NB4 (cell line): ENCODE data around the gene NCOR1.
"Not testable (repeated sequence)": the region's sequence is repeated elsewhere in the genome, so short reads cannot be mapped to it uniquely, and the experiment has no call there.

Experiments
- DNase-seq: peaks from one replicate; pipeline ENCODE4 v3.0.0; 2010; ENCODE audit warnings: low read depth
- H3K4me3 ChIP-seq: one replicate; pipeline ENCODE4 v1.5.1; 2011; ENCODE audit warnings: mild to moderate bottlenecking, low read depth, low read length, moderate library complexity
- MYC ChIP-seq: IDR thresholded peaks from 2 replicates; pipeline ENCODE4 v1.6.1; 2011; ENCODE audit warnings: low read depth, low read length
- POLR2A ChIP-seq: IDR thresholded peaks from 2 replicates; pipeline ENCODE4 v1.6.1; 2011; ENCODE audit warnings: mild to moderate bottlenecking; ENCODE audit not compliant: insufficient read length; ENCODE audit errors: extremely low read depth
- TF ChIP-seq, protein P1 (sequence below): IDR thresholded peaks from 2 replicates; pipeline ENCODE4 v1.6.1; 2011; ENCODE audit warnings: low read depth, low read length
- TF ChIP-seq, protein P2 (sequence below): IDR thresholded peaks from one replicate; pipeline ENCODE4 v1.5.1; 2012; ENCODE audit warnings: low read depth, low read length

The NCOR1 gene

DNA sequence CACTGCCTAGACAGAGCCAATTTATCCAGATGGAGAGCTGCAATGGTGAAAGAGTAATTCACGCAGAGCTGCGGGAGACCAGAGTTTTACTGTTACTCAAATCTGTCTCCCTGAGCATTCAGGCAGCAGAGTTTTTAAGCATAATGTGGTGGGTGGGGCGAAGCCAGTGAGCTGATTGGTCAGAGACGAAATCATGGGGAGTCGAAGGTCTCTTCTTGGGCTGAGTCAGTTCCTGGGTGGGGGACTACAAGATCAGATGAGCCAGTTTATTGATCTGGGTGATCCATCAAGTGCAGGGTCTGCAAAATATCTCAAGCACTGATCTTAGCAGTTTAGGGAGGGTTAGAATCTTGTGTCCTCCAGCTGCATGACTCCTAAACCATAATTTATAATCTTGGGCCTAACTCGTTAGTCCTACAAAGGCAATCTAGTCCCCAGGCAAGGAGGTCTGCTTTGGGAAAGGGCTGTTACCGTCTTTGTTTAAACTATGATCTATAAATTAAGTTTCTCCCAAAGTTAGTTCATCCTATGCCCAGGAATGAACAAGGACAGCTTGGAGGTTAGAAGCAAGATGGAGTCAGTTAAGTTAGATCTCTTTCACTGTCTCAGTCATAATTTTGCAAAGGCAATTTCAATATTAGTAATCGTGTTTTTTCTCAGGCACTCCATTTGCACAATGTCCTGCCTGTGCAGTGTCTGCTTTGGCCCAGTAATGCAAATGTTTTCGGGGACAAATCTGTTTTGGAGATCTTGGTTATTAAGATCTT, 28.6 kb upstream of the NCOR1 start:
- TF ChIP-seq, protein P1, sequence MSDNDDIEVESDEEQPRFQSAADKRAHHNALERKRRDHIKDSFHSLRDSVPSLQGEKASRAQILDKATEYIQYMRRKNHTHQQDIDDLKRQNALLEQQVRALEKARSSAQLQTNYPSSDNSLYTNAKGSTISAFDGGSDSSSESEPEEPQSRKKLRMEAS: no peak
- TF ChIP-seq MYC (no peak), POLR2A (no peak)
- TF ChIP-seq, protein P2, sequence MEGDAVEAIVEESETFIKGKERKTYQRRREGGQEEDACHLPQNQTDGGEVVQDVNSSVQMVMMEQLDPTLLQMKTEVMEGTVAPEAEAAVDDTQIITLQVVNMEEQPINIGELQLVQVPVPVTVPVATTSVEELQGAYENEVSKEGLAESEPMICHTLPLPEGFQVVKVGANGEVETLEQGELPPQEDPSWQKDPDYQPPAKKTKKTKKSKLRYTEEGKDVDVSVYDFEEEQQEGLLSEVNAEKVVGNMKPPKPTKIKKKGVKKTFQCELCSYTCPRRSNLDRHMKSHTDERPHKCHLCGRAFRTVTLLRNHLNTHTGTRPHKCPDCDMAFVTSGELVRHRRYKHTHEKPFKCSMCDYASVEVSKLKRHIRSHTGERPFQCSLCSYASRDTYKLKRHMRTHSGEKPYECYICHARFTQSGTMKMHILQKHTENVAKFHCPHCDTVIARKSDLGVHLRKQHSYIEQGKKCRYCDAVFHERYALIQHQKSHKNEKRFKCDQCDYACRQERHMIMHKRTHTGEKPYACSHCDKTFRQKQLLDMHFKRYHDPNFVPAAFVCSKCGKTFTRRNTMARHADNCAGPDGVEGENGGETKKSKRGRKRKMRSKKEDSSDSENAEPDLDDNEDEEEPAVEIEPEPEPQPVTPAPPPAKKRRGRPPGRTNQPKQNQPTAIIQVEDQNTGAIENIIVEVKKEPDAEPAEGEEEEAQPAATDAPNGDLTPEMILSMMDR: no peak
- peak; percentile 37 for DNase-seq
- H3K4me3 ChIP-seq: no peak overlapping the region

DNA sequence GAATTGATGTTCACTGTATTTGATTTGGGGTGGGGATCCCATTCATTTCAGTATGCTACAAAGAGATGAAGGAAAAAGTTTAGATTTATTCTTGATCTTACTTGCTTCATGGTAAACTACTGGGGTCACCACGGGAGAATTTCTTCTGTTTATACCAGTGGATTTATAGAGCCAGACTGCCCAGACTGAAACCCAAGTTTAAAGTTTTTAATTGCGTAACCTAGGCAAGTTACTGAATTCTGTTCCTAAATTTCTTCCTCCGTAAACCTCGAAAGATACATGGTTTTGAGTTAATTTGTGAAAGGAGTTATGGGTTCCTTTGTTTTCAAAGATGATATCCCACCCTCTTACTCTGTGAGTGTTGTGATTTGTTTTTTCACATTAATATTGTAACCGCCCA, 28.1 kb upstream of the NCOR1 start:
- TF ChIP-seq MYC: no peak
- TF ChIP-seq, protein P2: no peak
- TF ChIP-seq POLR2A: no peak
- TF ChIP-seq, protein P1: no peak
- peak; percentile 30 for DNase-seq
- no peak overlapping the region for H3K4me3 ChIP-seq

DNA sequence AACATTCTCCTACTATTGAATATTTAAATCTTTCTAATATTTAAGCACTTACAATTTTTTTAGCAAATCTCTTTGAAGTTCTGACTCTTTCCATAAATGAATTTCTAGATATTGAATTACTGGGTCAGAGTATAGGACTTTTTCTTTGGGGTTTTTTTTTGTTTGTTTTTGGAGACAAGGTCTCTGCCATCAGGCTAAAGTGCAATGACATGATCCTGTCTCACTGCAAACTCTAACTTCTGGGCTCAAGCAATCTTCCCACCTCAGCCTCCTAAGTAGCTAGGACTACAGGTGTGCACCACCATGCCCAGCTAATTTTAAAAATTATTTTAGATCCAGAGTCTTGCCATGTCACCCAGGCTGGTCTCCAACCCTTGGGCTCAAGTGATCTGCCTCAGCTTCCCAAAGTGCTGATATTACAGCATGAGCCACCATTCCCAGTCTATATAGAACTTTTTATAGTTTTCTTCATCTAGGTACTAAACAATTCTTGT, 26.6 kb upstream of the NCOR1 start:
- H3K4me3 ChIP-seq: no peak overlapping the region
- TF ChIP-seq, protein P1: no peak
- TF ChIP-seq, protein P2: no peak
- no peak for TF ChIP-seq MYC
- TF ChIP-seq POLR2A: no peak

DNA sequence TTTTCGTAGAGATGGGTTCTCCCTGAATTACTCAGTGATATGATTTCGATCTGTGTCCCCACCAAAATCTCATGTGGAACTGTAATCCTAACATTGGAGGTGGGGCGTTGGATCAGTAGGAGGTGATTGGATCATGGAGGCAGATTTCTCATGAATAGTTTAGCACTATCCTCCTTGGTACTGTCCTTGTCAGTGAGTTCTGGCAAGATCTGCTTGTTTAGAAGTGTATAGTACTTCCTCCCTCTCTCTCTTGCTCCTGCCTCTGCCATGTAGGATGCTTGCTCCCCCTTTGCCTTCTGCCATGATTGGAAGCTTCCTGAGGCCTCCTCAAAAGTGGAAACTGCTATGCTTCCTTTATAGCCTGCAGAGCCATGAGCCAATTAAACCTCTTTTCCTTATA, 24.6 kb upstream of the NCOR1 start:
- H3K4me3 ChIP-seq: no peak overlapping the region
- DNase-seq: no peak
- TF ChIP-seq POLR2A (no peak), MYC (no peak)
- TF ChIP-seq, protein P2: no peak
- TF ChIP-seq, protein P1: no peak

More for the DNA sequence above, 26.6 kb upstream of the NCOR1 start:
- no peak for DNase-seq

DNA sequence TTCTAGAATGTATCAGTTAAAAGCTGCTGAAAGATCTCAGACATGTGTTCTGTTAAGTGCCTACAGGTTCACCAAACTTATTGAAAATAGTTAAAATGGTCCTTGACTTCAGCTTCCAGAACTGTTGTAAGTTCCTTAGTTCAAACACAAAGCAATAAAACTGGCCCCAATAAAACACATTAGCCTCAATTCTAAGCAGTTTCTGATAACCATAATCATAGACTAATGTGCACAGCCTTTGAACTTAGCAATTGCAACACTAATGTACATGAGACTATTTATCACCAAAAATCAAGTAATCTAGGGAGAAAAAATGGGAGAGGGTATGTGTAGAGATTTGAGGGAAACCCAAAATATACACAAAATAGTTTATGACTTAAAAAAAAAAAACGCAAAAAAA, 17.1 kb upstream of the NCOR1 start:
- TF ChIP-seq, protein P2: no peak
- no peak for DNase-seq
- no peak overlapping the region for H3K4me3 ChIP-seq

DNA sequence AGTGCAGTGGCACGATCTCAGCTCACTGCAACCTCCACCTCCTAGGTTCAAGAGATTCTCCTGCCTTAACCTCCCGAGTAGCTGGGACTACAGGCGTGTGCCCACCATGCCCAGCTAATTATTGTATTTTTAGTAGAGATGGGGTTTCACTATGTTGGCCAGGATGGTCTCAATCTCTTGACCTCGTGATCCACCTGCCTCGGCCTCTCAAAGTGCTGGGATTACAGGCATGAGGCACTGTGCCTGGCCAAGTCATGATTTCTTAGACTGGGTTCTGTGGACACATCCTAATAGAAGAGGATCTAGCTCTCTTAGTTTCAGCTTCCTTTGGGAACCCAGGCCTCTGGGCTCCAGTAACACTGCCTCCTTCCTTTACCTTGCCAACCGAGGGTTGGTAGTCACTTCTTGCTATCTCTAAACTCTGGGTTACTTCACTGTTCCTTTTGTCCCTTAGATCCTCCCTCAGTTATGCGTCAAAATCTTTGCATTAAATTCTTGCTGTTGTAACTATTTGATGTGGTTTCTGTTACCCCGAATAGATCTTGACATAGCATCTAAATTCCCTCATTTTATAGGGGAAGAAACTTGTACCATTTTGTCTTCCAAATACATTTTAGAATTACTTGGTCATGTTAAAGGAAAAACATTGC, 14.7 kb upstream of the NCOR1 start:
- not testable (repeated sequence) for H3K4me3 ChIP-seq, DNase-seq
